T-helper 9 cell (primary cell): ENCODE results near the gene POLA2.

Experiments used
- DNase-seq: peaks from one replicate; pipeline ENCODE4 v3.0.0-alpha.2; 2020

Gene POLA2

GRCh38 chr11:65341856-65342255 lies 80.1 kb downstream of the POLA2 start:
- no peak for DNase-seq
